HEK293 (cell line): ENCODE results near the gene KDM5A.

ENCODE experiments used
- GLIS2 ChIP-seq: fragments of 450-650 bp; formaldehyde crosslinking; IDR thresholded peaks from 2 replicates; pipeline ENCODE4 v1.5.1; 2016; ENCODE audit warnings: missing biosample characterization, missing genetic modification characterization
- KLF1 ChIP-seq: fragments of 450-650 bp; formaldehyde crosslinking; IDR thresholded peaks from 2 replicates; pipeline ENCODE4 v1.5.1; 2016; ENCODE audit warnings: missing biosample characterization, missing genetic modification characterization
- OSR2 ChIP-seq: fragments of 450-650 bp; formaldehyde crosslinking; IDR thresholded peaks from 2 replicates; pipeline ENCODE4 v1.5.1; 2016; ENCODE audit warnings: missing biosample characterization, missing genetic modification characterization
- PRDM1 ChIP-seq: fragments of 450-650 bp; formaldehyde crosslinking; IDR thresholded peaks from 2 replicates; pipeline ENCODE4; 2016; ENCODE audit warnings: missing biosample characterization, missing genetic modification characterization
- RBAK ChIP-seq: fragments of 450-650 bp; formaldehyde crosslinking; IDR thresholded peaks from 2 replicates; pipeline ENCODE4 v1.5.1; 2016; ENCODE audit warnings: missing biosample characterization, missing genetic modification characterization
- SCRT2 ChIP-seq: fragments of 450-650 bp; formaldehyde crosslinking; IDR thresholded peaks from 2 replicates; pipeline ENCODE4 v1.5.1; 2016; ENCODE audit warnings: missing biosample characterization, missing genetic modification characterization
- ZBTB17 ChIP-seq: fragments of 450-650 bp; formaldehyde crosslinking; IDR thresholded peaks from 2 replicates; pipeline ENCODE4 v1.5.1; 2016; ENCODE audit warnings: missing biosample characterization, missing genetic modification characterization
- ZBTB21 ChIP-seq: fragments of 450-650 bp; formaldehyde crosslinking; IDR thresholded peaks from 2 replicates; pipeline ENCODE4 v1.5.1; 2017; ENCODE audit warnings: missing biosample characterization, missing genetic modification characterization
- ZFP41 ChIP-seq: fragments of 450-650 bp; formaldehyde crosslinking; IDR thresholded peaks from 2 replicates; pipeline ENCODE4 v1.5.1; 2016; ENCODE audit warnings: missing biosample characterization, missing genetic modification characterization, borderline replicate concordance
- ZIC2 ChIP-seq: fragments of 450-650 bp; formaldehyde crosslinking; IDR thresholded peaks from 2 replicates; pipeline ENCODE4 v1.5.1; 2016; ENCODE audit warnings: missing biosample characterization, missing genetic modification characterization
- ZNF114 ChIP-seq: fragments of 450-650 bp; formaldehyde crosslinking; IDR thresholded peaks from 2 replicates; pipeline ENCODE4 v1.5.0; 2017; ENCODE audit warnings: missing biosample characterization, missing genetic modification characterization
- ZNF121 ChIP-seq: fragments of 450-650 bp; formaldehyde crosslinking; IDR thresholded peaks from 2 replicates; pipeline ENCODE4 v1.5.1; 2016; ENCODE audit warnings: missing biosample characterization, missing genetic modification characterization
- ZNF16 ChIP-seq: fragments of 450-650 bp; formaldehyde crosslinking; IDR thresholded peaks from 2 replicates; pipeline ENCODE4 v1.5.1; 2016; ENCODE audit warnings: low read depth, missing biosample characterization, missing genetic modification characterization
- ZNF174 ChIP-seq: fragments of 450-650 bp; formaldehyde crosslinking; IDR thresholded peaks from 2 replicates; pipeline ENCODE4 v1.5.0; 2017; ENCODE audit warnings: missing biosample characterization, mild to moderate bottlenecking, missing genetic modification characterization
- ZNF214 ChIP-seq: fragments of 450-650 bp; formaldehyde crosslinking; IDR thresholded peaks from 2 replicates; pipeline ENCODE4 v1.5.1; 2017; ENCODE audit warnings: missing biosample characterization, mild to moderate bottlenecking, missing genetic modification characterization, borderline replicate concordance
- ZNF26 ChIP-seq: fragments of 450-650 bp; formaldehyde crosslinking; IDR thresholded peaks from 2 replicates; pipeline ENCODE4 v1.5.1; 2016; ENCODE audit warnings: missing biosample characterization, missing genetic modification characterization
- ZNF423 ChIP-seq: fragments of 450-650 bp; formaldehyde crosslinking; IDR thresholded peaks from 2 replicates; pipeline ENCODE4 v1.5.1; 2016; ENCODE audit warnings: missing biosample characterization, missing genetic modification characterization
- ZNF513 ChIP-seq: fragments of 450-650 bp; IDR thresholded peaks from 2 replicates; pipeline ENCODE4 v1.5.1; 2018; ENCODE audit warnings: missing biosample characterization, missing genetic modification characterization
- ZNF521 ChIP-seq: fragments of 450-650 bp; formaldehyde crosslinking; IDR thresholded peaks from 2 replicates; pipeline ENCODE4 v1.5.1; 2017; ENCODE audit warnings: missing biosample characterization, mild to moderate bottlenecking, missing genetic modification characterization
- ZNF530 ChIP-seq: fragments of 450-650 bp; formaldehyde crosslinking; IDR thresholded peaks from 2 replicates; pipeline ENCODE4 v1.5.1; 2016; ENCODE audit warnings: low read depth, missing biosample characterization, missing genetic modification characterization
- ZNF600 ChIP-seq: fragments of 450-650 bp; formaldehyde crosslinking; IDR thresholded peaks from 2 replicates; pipeline ENCODE4 v1.5.1; 2016; ENCODE audit warnings: missing biosample characterization, missing genetic modification characterization
- ZNF629 ChIP-seq: fragments of 450-650 bp; formaldehyde crosslinking; IDR thresholded peaks from 2 replicates; pipeline ENCODE4 v1.5.1; 2017; ENCODE audit warnings: missing biosample characterization, missing genetic modification characterization
- ZNF658 ChIP-seq: fragments of 450-650 bp; formaldehyde crosslinking; IDR thresholded peaks from 2 replicates; pipeline ENCODE4; 2016; ENCODE audit warnings: missing biosample characterization, missing genetic modification characterization
- ZSCAN5A ChIP-seq: fragments of 450-650 bp; formaldehyde crosslinking; IDR thresholded peaks from 2 replicates; pipeline ENCODE4 v1.5.1; 2016; ENCODE audit warnings: missing biosample characterization, missing genetic modification characterization
- TF ChIP-seq, protein P1 (sequence below): fragments of 450-650 bp; formaldehyde crosslinking; IDR thresholded peaks from 2 replicates; pipeline ENCODE4 v1.5.1; 2017; ENCODE audit warnings: missing biosample characterization, missing genetic modification characterization
- TF ChIP-seq, protein P2 (sequence below): fragments of 450-650 bp; formaldehyde crosslinking; optimal IDR thresholded peaks from 2 replicates; pipeline ENCODE3; 2016; ENCODE audit warnings: missing biosample characterization, mild to moderate bottlenecking, missing genetic modification characterization
- TF ChIP-seq, protein P3 (sequence below): fragments of 450-650 bp; formaldehyde crosslinking; IDR thresholded peaks from 2 replicates; pipeline ENCODE4 v1.5.1; 2017; ENCODE audit warnings: missing biosample characterization, missing genetic modification characterization
- TF ChIP-seq, protein P4 (sequence below): fragments of 450-650 bp; formaldehyde crosslinking; IDR thresholded peaks from 2 replicates; pipeline ENCODE4 v1.5.0; 2017; ENCODE audit warnings: missing biosample characterization, missing genetic modification characterization, borderline replicate concordance

Gene KDM5A

GRCh38 chr12:401235-402028, 12.3 kb upstream of the KDM5A start, which contains the start of gene CCDC77 (continued):
- TF ChIP-seq OSR2 (no peak), ZFP41 (tag by site-specific recombination) (no peak), SCRT2 (no peak), ZNF530 (tag by site-specific recombination) (no peak), KLF1 (tag by site-specific recombination) (no peak), ZNF423 (no peak), ZIC2 (tag by site-specific recombination) (no peak), ZNF513 (tag by site-specific recombination) (no peak), ZNF214 (tag by site-specific recombination) (no peak), PRDM1 (tag by site-specific recombination) (peak; percentile 80), ZSCAN5A (no peak), ZNF16 (tag by site-specific recombination) (no peak), ZNF600 (tag by site-specific recombination) (peak; percentile 97), GLIS2 (tag by site-specific recombination) (0 out of 2 replicates have a peak, but pooled peaks have one; percentile 48), ZNF174 (tag by site-specific recombination) (no peak), ZNF521 (no peak), ZNF629 (tag by site-specific recombination) (peak; percentile 52; the same call in 1 of the 2 replicates), ZBTB21 (tag by site-specific recombination) (peak; percentile 12; the same call in 1 of the 2 replicates), RBAK (tag by site-specific recombination) (no peak), ZBTB17 (tag by site-specific recombination) (peak; percentile 99), ZNF26 (tag by site-specific recombination) (no peak), ZNF658 (tag by site-specific recombination) (no peak), ZNF121 (tag by site-specific recombination) (no peak), ZNF114 (tag by site-specific recombination) (no peak)
- TF ChIP-seq, protein P1, sequence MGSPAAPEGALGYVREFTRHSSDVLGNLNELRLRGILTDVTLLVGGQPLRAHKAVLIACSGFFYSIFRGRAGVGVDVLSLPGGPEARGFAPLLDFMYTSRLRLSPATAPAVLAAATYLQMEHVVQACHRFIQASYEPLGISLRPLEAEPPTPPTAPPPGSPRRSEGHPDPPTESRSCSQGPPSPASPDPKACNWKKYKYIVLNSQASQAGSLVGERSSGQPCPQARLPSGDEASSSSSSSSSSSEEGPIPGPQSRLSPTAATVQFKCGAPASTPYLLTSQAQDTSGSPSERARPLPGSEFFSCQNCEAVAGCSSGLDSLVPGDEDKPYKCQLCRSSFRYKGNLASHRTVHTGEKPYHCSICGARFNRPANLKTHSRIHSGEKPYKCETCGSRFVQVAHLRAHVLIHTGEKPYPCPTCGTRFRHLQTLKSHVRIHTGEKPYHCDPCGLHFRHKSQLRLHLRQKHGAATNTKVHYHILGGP = no peak
- TF ChIP-seq, protein P2, sequence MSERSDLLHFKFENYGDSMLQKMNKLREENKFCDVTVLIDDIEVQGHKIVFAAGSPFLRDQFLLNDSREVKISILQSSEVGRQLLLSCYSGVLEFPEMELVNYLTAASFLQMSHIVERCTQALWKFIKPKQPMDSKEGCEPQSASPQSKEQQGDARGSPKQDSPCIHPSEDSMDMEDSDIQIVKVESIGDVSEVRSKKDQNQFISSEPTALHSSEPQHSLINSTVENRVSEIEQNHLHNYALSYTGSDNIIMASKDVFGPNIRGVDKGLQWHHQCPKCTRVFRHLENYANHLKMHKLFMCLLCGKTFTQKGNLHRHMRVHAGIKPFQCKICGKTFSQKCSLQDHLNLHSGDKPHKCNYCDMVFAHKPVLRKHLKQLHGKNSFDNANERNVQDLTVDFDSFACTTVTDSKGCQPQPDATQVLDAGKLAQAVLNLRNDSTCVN (tag by site-specific recombination) = peak; percentile 55
- TF ChIP-seq, protein P3, sequence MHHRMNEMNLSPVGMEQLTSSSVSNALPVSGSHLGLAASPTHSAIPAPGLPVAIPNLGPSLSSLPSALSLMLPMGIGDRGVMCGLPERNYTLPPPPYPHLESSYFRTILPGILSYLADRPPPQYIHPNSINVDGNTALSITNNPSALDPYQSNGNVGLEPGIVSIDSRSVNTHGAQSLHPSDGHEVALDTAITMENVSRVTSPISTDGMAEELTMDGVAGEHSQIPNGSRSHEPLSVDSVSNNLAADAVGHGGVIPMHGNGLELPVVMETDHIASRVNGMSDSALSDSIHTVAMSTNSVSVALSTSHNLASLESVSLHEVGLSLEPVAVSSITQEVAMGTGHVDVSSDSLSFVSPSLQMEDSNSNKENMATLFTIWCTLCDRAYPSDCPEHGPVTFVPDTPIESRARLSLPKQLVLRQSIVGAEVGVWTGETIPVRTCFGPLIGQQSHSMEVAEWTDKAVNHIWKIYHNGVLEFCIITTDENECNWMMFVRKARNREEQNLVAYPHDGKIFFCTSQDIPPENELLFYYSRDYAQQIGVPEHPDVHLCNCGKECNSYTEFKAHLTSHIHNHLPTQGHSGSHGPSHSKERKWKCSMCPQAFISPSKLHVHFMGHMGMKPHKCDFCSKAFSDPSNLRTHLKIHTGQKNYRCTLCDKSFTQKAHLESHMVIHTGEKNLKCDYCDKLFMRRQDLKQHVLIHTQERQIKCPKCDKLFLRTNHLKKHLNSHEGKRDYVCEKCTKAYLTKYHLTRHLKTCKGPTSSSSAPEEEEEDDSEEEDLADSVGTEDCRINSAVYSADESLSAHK (tag by site-specific recombination) = no peak; the same call in 1 of the 2 replicates
- TF ChIP-seq, protein P4, sequence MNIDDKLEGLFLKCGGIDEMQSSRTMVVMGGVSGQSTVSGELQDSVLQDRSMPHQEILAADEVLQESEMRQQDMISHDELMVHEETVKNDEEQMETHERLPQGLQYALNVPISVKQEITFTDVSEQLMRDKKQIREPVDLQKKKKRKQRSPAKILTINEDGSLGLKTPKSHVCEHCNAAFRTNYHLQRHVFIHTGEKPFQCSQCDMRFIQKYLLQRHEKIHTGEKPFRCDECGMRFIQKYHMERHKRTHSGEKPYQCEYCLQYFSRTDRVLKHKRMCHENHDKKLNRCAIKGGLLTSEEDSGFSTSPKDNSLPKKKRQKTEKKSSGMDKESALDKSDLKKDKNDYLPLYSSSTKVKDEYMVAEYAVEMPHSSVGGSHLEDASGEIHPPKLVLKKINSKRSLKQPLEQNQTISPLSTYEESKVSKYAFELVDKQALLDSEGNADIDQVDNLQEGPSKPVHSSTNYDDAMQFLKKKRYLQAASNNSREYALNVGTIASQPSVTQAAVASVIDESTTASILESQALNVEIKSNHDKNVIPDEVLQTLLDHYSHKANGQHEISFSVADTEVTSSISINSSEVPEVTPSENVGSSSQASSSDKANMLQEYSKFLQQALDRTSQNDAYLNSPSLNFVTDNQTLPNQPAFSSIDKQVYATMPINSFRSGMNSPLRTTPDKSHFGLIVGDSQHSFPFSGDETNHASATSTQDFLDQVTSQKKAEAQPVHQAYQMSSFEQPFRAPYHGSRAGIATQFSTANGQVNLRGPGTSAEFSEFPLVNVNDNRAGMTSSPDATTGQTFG = no peak
